Measurements from ENCODE around the gene IFT43.

GRCh38 chr14:76131071-76131965, 145.8 kb downstream of the IFT43 start:
- TF ChIP-seq EZH2 (IDR thresholded peaks at IDR 0.05) (no peak), CEBPB (IDR thresholded peaks at IDR 0.05; ENCODE audit: low read depth) (no peak), CTCF (IDR thresholded peaks at IDR 0.05 in 2 of 3, conservative IDR thresholded peaks at IDR 0.05 in 1 of 3; ENCODE audit: borderline replicate concordance in 1 of 3, insufficient read depth in 1 of 3, low read depth in 2 of 3, low read length in 2 of 3) (no peak), POLR2A (IDR thresholded peaks at IDR 0.05; ENCODE audit: borderline replicate concordance, extremely low read depth, insufficient read depth, insufficient read length) (no peak)
- TF ChIP-seq, protein P1, sequence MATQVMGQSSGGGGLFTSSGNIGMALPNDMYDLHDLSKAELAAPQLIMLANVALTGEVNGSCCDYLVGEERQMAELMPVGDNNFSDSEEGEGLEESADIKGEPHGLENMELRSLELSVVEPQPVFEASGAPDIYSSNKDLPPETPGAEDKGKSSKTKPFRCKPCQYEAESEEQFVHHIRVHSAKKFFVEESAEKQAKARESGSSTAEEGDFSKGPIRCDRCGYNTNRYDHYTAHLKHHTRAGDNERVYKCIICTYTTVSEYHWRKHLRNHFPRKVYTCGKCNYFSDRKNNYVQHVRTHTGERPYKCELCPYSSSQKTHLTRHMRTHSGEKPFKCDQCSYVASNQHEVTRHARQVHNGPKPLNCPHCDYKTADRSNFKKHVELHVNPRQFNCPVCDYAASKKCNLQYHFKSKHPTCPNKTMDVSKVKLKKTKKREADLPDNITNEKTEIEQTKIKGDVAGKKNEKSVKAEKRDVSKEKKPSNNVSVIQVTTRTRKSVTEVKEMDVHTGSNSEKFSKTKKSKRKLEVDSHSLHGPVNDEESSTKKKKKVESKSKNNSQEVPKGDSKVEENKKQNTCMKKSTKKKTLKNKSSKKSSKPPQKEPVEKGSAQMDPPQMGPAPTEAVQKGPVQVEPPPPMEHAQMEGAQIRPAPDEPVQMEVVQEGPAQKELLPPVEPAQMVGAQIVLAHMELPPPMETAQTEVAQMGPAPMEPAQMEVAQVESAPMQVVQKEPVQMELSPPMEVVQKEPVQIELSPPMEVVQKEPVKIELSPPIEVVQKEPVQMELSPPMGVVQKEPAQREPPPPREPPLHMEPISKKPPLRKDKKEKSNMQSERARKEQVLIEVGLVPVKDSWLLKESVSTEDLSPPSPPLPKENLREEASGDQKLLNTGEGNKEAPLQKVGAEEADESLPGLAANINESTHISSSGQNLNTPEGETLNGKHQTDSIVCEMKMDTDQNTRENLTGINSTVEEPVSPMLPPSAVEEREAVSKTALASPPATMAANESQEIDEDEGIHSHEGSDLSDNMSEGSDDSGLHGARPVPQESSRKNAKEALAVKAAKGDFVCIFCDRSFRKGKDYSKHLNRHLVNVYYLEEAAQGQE (IDR thresholded peaks at IDR 0.05; ENCODE audit: low read depth): no peak
- TF ChIP-seq, protein P2, sequence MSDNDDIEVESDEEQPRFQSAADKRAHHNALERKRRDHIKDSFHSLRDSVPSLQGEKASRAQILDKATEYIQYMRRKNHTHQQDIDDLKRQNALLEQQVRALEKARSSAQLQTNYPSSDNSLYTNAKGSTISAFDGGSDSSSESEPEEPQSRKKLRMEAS (IDR thresholded peaks at IDR 0.05): no peak

All from HCT116 (cell line).